HG03520 (cell line): ENCODE results near the gene PRSS22.

Source experiments
- ATAC-seq: cut with Tn5 transposase; IDR thresholded peaks from one replicate; pipeline ENCODE4 v1.9.1; 2021; ENCODE audit warnings: mild to moderate bottlenecking, moderate library complexity; ENCODE audit not compliant: unreplicated experiment

PRSS22 gene

DNA sequence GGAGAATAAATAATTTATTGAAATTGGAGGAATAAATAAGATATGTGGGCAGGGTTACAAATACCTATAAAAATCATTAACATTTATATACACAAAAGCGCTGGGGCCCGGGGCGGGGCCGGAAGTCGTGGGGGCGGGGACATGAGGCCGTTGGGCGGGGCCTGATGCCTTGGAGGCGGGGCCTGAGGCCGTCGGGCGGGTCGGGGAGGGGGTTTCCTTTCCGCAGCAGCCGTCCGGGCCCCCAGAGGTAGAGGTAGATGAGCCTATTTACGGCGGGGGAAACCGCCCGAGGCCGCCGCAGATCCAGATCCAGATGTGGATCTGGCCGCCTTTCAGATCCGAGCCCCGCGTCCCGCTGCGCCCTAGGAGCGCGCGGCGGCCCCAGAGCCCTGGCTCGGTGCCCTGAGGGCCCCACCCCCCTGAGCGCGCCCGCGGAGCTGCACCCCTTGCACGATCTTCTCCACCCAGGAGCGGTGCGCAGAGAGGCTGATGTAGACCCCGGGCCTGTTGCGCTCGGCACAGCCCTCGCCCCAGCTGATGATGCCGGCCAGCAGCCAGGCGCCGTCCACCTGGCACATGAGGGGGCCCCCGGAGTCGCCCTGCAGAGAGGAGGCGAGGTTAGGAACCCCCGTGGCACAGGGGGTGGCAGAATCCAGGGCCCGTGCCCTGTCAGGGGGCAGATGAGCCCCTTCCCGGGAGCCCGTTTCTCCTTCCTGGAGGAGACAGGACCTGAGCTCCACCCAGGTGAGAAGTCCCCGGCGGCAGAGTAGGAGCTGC, 5.1 kb downstream of the PRSS22 start:
- no peak for ATAC-seq

DNA sequence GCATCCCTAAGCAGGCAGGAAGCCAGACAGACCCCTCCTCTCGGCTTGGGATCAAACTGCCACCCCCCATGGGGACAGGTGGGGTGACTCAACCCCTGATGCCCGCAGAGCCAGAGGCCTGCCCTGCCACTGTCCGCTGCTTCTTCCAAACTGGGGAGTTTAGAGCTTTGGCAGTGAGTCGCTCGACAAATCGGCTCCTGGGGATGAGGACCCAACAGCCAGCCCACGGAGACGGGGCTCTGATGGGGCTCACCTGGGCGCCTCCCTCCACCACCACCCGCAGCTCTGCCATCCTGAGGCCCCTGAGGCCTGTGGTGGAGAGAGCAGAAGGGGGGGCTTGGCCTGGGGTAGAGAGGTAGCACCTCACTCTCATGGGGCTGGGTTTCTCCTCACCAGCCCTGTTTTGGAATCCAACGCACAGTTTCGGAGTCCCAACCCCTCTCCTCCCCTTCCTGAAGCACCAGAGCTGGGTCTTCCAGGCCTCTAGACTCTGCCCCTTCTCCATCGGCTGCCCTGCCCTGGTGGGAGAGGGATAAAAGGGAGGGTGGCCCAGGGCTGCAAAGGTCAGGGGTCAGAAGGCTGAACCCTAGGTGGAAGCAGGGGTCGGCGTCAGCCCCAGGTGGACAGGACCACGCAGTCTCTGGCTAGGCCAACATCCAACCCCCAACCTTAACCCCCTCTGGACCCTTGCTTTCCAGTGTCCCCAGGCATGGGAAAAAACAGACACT, 5.8 kb downstream of the PRSS22 start:
- ATAC-seq = no peak

DNA sequence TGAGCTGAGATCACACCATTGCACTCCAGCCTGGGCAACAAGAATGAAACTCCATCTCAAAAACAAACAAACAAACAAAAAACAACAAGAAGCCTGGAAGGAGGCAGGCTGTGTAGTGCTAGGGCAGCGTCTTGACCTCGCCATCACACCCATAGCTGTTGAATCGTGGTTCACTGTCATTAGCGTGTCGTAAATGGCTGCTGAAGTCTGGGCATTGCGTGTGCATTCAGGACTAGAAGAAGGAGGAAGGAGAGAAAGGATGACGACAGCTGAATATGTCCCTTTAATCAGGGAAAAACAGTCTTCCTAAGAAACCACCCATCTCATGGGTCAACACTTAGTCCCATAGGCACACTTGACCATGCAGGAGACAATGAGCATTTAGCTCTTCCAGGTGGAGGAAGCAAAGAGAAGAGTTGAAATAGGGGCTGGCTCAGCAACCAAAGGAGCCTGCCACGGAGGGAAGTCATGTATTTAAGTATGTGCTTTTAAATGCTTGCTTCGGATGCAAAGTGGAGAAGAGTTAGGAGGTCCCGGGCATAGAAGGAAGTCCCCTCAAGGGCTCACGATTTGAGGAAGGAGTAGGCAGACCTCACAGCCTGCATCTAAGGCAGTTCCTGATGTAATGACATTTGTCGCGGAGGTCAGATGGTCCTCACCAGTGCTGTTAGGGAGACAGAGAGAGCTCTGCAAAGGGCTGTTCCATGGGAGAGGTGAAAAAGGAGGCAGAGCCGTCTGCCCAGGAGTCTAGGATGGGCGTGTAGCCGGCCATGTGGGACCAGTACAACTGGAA, 8.8 kb downstream of the PRSS22 start:
- no peak for ATAC-seq

DNA sequence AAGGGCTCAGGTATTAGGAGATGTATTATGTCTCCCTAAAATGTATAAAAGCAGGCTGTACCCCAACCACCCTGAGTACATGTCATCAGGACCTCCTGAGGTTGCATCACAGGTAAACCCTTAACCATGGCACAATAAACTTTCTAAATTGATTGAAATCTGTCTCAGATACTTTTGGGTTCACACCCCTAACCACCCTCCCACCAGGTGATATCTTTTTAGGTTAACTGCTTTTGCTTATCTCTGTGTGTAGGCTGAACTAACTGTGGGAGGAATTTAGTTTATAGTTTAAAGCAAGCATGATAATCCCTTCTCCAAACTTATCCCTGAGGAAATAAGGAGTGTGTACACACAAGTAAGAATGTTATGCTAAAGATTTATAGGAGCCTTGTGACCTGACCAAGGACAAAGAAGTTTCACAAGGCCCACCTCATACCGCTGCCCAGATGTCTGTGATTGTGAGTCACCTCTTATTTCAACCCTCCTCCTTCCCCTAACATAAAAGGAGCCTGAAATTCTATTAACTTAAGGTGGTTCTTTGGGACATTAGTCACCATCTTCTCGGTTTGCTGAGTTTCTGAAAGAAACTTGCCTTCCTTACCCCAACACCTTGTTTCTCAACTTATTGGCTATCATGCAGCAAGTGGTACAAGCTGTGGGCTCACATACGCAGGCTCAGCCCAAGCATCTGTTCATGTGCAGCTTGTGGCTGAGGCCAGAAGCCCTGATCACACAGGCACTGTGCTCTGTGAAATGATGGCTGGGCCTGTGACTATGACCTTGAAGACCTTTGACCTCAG, 11.3 kb downstream of the PRSS22 start:
- ATAC-seq = no peak

DNA sequence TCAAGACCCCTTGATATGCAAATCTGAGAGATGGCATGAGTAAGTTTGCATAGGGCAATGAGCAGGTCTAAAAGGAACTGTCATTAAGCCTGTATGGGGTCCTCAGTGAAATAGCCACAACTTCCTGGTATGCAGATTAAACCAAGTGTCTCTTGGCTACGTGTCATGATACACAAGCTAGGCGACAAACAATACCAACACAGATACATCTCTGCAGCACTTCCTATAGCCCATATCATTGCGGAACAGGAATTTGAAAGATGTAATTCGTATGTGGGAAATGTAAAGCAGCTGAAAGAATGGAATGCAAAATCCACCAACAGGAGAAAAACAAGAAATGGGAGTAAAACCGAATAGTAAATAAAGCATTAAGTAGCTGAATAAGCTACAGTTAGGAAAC, 12.9 kb downstream of the PRSS22 start:
- no peak for ATAC-seq

DNA sequence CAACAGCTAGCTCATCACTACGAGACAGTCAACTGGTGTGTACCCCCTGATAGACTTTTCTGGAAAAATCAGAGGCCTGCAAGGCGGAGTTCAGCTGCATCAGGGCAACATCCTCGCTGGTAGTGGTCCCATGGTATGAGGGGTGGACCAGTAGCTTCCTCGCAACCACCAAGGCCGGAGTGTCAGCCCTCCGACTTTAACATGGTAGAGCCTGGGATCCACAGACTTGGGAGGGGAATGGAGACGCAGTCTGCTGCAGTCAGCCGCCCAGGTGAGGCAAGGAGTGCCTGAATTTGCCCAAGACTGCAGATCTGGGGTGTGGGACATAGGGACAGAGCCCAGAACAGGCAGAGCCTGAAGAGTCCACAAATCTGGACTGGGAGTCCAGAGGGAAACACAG, 14.4 kb downstream of the PRSS22 start:
- ATAC-seq = no peak

GRCh38 chr16:2842340-2843000, 15.5 kb downstream of the PRSS22 start:
- ATAC-seq = no peak

DNA sequence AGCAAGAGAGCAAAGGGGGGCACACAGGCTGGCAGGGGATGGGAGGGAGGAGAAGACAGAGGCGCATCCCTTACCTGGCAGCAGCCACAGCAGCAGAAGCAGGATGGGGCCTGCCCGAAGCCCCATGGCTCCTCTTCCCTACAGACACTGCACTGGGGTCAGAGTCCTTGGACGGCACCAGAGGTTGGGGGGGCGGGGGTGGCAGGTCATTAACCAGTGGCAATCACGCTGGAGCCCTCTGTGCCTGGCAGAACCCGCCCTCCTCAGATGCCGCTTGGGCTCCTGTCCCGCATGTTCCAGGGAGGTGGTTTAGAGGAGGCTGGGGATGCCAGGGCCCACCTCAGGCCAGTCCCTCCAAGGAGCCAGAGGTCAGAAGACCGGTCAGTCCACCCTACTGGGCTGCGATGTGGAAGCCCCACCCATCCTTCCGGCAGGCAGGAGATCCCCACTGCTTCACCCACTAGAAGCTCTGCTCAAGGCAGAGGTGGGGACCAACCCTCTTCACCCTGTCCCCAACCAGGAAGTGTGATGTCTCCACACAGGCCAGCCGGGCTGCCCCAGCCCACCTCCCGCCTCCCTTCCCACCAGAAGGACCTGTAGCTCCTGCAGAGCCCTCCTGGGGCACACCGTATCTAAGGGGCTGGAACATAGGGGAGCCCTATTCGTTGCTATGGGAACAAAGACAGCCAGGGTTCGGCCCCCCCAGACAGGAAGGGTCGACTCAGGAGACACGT, 16.2 kb downstream of the PRSS22 start:
- ATAC-seq = no peak

GRCh38 chr16:2840914-2841313, 17.1 kb downstream of the PRSS22 start:
- no peak for ATAC-seq

DNA sequence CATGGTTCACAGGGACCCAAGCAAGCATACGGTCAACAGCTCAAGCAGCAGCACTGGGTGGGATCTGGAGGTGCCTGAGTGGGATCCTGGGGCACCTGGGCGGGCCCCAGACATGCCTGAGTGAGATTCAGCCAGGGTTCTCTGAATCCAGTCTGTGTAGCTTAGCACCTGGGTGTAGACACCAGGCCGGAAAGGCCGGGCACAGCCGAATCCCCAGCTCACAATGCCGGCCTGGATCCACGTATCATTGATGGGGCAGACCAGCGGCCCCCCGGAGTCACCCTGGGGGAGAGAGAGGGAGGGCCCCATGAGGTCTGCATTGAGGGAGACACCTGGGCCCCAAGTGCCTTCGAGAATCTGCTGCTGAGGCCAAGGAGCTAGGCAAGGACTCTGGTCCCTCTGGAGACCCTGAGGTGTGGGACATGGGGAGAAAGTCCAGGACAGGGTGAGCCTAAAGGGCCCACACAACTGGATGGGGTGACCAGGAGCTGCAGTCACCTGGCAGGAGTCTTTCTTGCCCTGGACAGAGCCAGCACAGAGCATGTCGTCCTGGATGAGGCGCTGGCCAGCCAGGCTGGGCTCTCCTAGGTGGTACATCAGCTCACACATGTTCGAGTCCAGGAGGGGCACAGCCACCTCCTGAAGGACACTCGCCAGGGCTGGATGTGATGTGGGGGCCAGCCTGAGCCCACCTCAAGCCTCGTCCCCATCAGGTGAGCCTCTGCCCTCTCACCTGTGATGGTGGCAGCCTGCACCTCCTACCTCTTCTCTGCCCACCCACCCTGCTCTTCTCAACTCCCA, 18.1 kb downstream of the PRSS22 start:
- ATAC-seq = no peak

DNA sequence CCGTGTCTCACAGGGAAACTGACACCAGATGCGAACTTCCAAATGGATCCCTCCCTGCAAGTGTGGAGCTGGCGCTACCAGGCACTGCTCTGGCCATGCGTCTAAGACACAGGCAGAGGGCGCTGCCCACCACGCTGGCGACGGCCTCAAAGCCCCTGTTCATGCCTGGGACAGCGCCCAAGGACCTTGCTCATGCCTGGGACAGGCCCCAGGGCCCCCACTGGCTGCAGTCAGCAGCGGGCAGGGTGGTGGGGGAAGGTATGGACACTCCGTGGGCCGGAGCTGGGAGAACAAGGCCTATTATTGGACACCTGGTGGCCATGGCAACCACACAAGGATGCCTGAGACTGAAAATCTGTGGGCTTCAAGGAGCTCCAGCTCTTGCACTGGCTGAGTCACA, 19.0 kb downstream of the PRSS22 start:
- ATAC-seq = no peak

GRCh38 chr16:2836646-2837508, 21.1 kb downstream of the PRSS22 start:
- ATAC-seq = no peak

GRCh38 chr16:2835638-2836493, 22.1 kb downstream of the PRSS22 start:
- ATAC-seq = no peak

DNA sequence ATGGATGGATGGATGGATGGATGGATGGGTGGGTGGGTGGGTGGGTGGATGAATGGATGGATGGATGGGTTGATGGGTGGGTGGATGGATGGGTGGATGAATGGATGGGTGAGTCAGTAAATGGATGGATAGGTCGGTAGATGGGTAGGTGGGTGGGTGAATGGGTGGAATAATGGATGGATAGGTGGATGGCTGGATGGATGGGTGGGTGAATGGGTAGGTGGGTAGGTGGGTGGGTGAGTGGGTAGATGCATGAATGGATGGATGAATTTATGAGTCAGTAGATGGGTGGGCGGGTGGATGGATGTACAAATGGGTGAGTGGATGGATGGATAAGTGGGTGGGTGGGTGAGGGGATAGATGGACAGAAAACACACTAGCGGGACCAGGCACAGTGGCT, 23.0 kb downstream of the PRSS22 start:
- no peak for ATAC-seq

DNA sequence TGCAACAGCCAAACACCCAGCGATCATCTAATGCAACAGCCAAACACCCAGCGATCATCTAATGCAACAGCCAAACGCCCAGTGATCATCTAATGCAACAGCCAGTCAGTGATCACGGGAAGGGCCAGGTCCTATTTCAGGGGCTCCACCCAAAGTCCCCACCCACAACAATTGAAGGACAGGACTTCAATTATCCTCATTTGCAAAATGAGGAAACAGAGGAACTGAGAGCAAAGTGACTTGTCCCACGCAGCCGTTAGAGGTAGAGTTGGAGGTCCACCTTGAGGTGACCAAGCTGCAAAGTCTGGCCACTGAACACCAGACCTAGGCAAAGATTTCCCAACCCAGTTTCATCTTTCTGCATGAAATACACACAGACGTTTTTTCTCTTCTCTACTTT, 24.2 kb downstream of the PRSS22 start:
- ATAC-seq = no peak

DNA sequence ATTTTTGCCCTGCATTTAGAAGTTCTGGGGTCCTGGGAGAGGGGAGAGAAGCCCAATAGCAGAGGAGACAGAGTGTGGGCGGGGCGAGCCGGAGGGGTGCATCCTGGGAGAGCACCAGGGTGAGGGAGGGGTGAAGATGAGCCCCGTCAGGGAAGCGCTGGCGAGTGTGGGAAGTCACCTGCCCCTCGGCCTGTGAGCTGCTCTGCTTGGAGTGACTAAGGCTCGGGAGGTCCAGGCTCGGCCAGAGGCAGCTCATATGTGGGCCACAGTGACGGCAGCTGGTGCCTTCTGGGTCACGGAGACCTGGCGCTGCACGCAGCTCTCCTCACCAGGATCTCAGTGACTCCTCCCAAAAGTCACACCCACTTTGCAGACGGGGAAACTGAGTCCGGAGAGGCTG, 26.8 kb downstream of the PRSS22 start:
- ATAC-seq = no peak

DNA sequence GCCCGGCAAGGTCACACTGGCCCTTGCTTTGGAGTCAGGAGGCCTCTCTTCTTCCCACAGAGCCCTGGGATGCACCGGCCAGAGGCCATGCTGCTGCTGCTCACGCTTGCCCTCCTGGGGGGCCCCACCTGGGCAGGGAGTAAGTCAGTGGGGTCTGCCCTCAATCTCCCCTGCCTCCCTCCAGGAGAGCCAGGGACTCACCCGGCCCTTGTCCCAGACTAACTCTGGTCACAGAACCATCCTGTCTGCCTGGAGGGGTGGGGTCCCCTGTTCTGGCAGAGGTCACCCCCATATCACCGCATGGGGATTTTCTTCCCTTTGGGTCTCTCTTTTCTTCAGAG, 27.6 kb downstream of the PRSS22 start:
- no peak for ATAC-seq
